Smooth muscle cell (in vitro differentiated cells): Measurements from ENCODE around the gene MPV17. TPM values are rescaled to one million over a fixed set of nuclear protein-coding genes. Genes with fewer than 3 reads are reported as not detected.

Experiments
- DNase-seq: peaks from one replicate; lab custom pipeline; 2025; ENCODE audit not compliant: unreplicated experiment; lab: John Stamatoyannopoulos, UW
- H2AFZ ChIP-seq: fragments of 200-600 bp; sonication (generic); 2 replicates; pipeline ENCODE4 v1.6.0; 2016; ENCODE audit warnings: antibody characterized with exemption, low read depth, mild to moderate bottlenecking
- H3F3A ChIP-seq: fragments of 200-600 bp; sonication (generic); 2 replicates; pipeline ENCODE4 v1.6.0; 2017; ENCODE audit warnings: antibody characterized with exemption, low read depth
- H3K27ac ChIP-seq: fragments of 200-600 bp; sonication (generic); 2 replicates; pipeline ENCODE4 v1.5.1; 2016; ENCODE audit warnings: low read depth, mild to moderate bottlenecking
- H3K27me3 ChIP-seq: fragments of 200-600 bp; sonication (generic); 2 replicates; pipeline ENCODE4 v1.6.1; 2016; ENCODE audit warnings: low read depth, mild to moderate bottlenecking
- H3K36me3 ChIP-seq: fragments of 200-600 bp; sonication (generic); 2 replicates; pipeline ENCODE4 v1.5.1; 2016; ENCODE audit warnings: low read depth
- H3K4me1 ChIP-seq: fragments of 200-600 bp; sonication (generic); 2 replicates; pipeline ENCODE4 v1.5.1; 2016; ENCODE audit warnings: low read depth
- H3K4me2 ChIP-seq: fragments of 200-600 bp; sonication (generic); 2 replicates; pipeline ENCODE4 v1.6.0; 2016; ENCODE audit warnings: mild to moderate bottlenecking
- H3K4me3 ChIP-seq: fragments of 200-600 bp; sonication (generic); 2 replicates; pipeline ENCODE4 v1.5.1; 2016; ENCODE audit warnings: mild to moderate bottlenecking
- H3K79me2 ChIP-seq: fragments of 200-600 bp; sonication (generic); 2 replicates; pipeline ENCODE4 v1.6.0; 2016; ENCODE audit warnings: low read depth, mild to moderate bottlenecking
- H3K9ac ChIP-seq: fragments of 200-600 bp; sonication (generic); 2 replicates; pipeline ENCODE4 v1.6.0; 2016; ENCODE audit warnings: low read depth
- H3K9me3 ChIP-seq: fragments of 200-600 bp; sonication (generic); replicated peaks from 2 replicates; pipeline ENCODE4 v1.5.1; 2016; ENCODE audit warnings: low read depth
- H4K20me1 ChIP-seq: fragments of 200-600 bp; sonication (generic); 2 replicates; pipeline ENCODE4 v1.6.0; 2016; ENCODE audit warnings: low read depth
- WGBS: methylation state at CpG from one replicate; pipeline ENCODE4 v1.1.7; 2016; ENCODE audit warnings: low lambda C conversion rate; 5-methylcytosine and 5-hydroxymethylcytosine counted together
- polyA plus RNA-seq: library from polyadenylated mRNA; unstranded; fragments of >200 nt; fragmentation: Nextera tagmentation; extraction: Ambion mirVana; gene quantifications from 2 replicates; pipeline ENCODE4 v1.2.1, GENCODE V29; 2016
- total RNA-seq: library from RNA; depleted of rRNA; stranded (reverse); fragments of >200 nt; gene quantifications from 2 replicates; pipeline ENCODE4 v1.2.3, GENCODE V29; 2014
- TF ChIP-seq, protein P1 (sequence below): fragments of 200-600 bp; sonication (generic); IDR thresholded peaks from 2 replicates; pipeline ENCODE4 v1.5.1; 2017; ENCODE audit warnings: borderline replicate concordance, mild to moderate bottlenecking, antibody characterized with exemption; ENCODE audit not compliant: insufficient read depth, poor library complexity, severe bottlenecking

Gene MPV17
- total and polyA plus RNA-seq, 2 experiments from 2014 or later: 114 to 117 TPM

DNA sequence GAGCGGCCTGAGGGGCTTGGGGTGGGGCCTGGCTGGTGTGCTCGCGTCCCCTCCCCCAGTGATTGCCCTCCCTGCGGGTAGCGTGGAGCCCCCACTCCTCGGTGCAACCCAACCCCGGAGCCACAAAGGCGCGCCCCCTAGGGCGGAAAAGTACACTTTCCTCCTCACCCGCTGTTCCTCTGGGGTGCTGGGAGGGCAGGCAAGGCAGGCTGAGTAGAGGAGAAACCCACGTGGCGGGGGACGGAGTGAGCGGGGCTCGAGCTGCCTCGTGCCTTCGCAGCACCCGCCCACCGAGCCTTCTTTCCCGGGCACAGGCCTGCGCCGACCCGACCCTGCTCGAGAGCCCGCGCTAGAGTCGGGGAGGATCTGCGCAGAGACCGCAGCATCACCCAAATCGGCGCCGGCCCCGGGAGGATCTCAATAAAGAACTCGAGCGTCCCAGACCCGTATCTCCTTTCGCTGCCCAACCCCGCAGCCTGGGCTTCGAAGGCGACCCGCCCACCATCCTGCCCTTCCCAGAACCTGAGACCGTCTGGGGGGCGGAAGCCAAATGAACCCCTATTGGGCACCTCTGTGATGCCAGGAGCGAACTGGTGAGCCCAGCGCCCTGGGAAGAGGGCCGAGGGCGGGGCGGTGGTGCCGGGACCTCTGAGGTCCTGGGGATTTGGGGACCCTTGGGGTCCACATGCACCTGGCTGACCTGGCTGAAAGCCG is 16.2 kb downstream of the MPV17 start:
- H3K36me3 ChIP-seq: no peaks in the 10 kb centered on the region
- no peak overlapping the region for H3K4me2 ChIP-seq
- H3K27me3 ChIP-seq: peaks cover 48% of the 10 kb centered on the region
- H3K4me1 ChIP-seq: peaks cover 6% of the 10 kb centered on the region
- H3K27ac ChIP-seq: no peak overlapping the region
- no peak overlapping the region for H3K9ac ChIP-seq
- peaks cover 21% of the 10 kb centered on the region for H4K20me1 ChIP-seq
- no peaks in the 10 kb centered on the region for H3K9me3 ChIP-seq
- H2AFZ ChIP-seq: no peak overlapping the region
- no peaks in the 10 kb centered on the region for H3K79me2 ChIP-seq
- no peak for DNase-seq
- WGBS: 21% methylated on average over 49 of the region's 51 CpGs
- TF ChIP-seq, protein P1, sequence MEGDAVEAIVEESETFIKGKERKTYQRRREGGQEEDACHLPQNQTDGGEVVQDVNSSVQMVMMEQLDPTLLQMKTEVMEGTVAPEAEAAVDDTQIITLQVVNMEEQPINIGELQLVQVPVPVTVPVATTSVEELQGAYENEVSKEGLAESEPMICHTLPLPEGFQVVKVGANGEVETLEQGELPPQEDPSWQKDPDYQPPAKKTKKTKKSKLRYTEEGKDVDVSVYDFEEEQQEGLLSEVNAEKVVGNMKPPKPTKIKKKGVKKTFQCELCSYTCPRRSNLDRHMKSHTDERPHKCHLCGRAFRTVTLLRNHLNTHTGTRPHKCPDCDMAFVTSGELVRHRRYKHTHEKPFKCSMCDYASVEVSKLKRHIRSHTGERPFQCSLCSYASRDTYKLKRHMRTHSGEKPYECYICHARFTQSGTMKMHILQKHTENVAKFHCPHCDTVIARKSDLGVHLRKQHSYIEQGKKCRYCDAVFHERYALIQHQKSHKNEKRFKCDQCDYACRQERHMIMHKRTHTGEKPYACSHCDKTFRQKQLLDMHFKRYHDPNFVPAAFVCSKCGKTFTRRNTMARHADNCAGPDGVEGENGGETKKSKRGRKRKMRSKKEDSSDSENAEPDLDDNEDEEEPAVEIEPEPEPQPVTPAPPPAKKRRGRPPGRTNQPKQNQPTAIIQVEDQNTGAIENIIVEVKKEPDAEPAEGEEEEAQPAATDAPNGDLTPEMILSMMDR: no peak
- H3K4me3 ChIP-seq: no peak overlapping the region
- H3F3A ChIP-seq: no peaks in the 10 kb centered on the region

DNA sequence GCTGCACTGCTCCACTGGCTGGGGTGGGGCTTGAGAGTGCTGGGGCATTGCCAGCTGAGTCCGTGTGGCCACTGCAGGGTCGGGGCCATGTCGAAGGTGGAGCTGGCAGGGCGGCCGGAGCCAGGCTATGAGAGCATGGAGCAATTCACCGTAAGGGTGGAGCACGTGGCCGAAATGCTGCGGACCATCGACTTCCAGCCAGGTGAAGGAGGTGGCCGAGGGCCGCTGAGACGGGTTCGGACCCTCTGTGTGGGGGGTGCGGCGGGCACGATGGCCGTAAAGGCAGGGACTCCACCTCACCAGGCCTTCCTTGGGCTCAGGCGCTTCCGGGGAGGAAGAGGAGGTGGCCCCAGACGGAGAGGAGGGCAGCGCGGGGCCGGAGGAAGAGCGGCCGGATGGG is 16.8 kb downstream of the MPV17 start:
- Histone ChIP-seq H3K9me3 (no peaks in the 10 kb centered on the region), H3K27ac (no peak overlapping the region), H3K79me2 (no peaks in the 10 kb centered on the region), H3K4me1 (peaks cover 6% of the 10 kb centered on the region), H3K4me3 (no peak overlapping the region), H2AFZ (no peak overlapping the region), H3K9ac (no peak overlapping the region), H3K4me2 (no peak overlapping the region), H3K27me3 (peaks cover 48% of the 10 kb centered on the region), H3K36me3 (no peaks in the 10 kb centered on the region), H4K20me1 (peaks cover 21% of the 10 kb centered on the region), H3F3A (no peaks in the 10 kb centered on the region)
- DNase-seq: no peak
- TF ChIP-seq, protein P1: no peak
- WGBS: 71% methylated on average over 26 of the region's 26 CpGs

DNA sequence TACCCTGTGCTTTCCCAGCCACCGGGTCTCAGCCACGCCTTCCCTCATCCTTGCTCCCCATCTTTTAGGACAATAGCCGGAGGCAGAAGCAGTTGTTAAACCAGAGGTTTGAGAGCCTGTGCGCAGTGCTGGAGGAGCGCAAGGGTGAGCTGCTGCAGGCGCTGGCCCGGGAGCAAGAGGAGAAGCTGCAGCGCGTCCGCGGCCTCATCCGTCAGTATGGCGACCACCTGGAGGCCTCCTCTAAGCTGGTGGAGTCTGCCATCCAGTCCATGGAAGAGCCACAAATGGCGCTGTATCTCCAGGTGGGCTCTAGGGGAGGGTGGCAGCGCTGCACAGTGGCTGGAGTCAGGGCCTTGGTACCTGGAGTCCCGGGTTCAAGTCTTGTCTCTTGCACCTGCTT is 17.4 kb downstream of the MPV17 start:
- Histone ChIP-seq H3K9ac (no peak overlapping the region), H3K4me1 (peaks cover 6% of the 10 kb centered on the region), H3K36me3 (no peaks in the 10 kb centered on the region), H3K79me2 (no peaks in the 10 kb centered on the region), H3K9me3 (no peaks in the 10 kb centered on the region), H4K20me1 (peaks cover 21% of the 10 kb centered on the region), H2AFZ (no peak overlapping the region), H3K4me3 (no peak overlapping the region), H3F3A (no peaks in the 10 kb centered on the region), H3K27ac (no peak overlapping the region), H3K4me2 (no peak overlapping the region), H3K27me3 (peaks cover 48% of the 10 kb centered on the region)
- 94% methylated on average over 16 of the region's 16 CpGs for WGBS
- TF ChIP-seq, protein P1: no peak
- no peak for DNase-seq

DNA sequence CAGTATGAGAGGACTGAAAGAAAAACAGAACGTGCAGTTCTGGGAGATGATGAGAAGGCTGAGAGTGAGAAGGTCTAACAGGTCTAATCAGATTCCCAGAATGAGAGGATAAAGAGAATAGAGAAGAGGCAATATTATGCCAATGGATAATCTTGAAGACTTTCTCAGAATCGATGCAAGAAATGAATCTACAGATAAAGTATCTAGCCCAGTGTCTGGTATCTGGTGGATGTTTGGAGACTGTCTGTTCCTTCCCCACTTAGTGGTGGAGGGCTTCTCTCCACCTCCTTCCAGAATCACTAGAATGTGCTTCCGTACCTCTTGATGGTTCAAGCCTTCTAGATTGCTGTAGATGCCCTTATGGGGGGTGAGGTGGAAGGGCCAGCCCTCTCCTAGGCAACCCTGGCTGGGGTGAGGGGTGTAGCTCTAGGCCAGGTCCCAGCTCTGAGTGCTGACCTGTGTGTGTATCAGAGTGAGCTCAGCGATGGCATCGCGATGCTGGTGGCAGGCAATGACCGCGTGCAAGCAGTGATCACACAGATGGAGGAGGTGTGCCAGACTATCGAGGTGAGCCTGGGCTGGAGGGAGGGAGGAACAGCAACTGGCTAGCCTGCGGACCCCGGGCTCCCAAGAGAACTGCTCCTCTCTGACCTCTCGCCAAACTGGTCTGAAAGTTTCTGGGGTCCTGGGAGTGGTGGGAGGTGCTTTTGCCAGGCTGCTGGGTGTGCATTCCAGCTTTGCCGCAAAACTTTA is 18.2 kb downstream of the MPV17 start:
- H3K27me3 ChIP-seq: peaks cover 48% of the 10 kb centered on the region
- no peak overlapping the region for H3K27ac ChIP-seq
- WGBS: 91% methylated on average over 13 of the region's 13 CpGs
- no peaks in the 10 kb centered on the region for H3K9me3 ChIP-seq
- DNase-seq: no peak
- TF ChIP-seq, protein P1: no peak
- H3K4me2 ChIP-seq: no peak overlapping the region
- H3K36me3 ChIP-seq: no peaks in the 10 kb centered on the region
- peaks cover 6% of the 10 kb centered on the region for H3K4me1 ChIP-seq
- H2AFZ ChIP-seq: no peak overlapping the region
- no peaks in the 10 kb centered on the region for H3K79me2 ChIP-seq
- H4K20me1 ChIP-seq: peaks cover 21% of the 10 kb centered on the region
- no peaks in the 10 kb centered on the region for H3F3A ChIP-seq
- H3K9ac ChIP-seq: no peak overlapping the region
- H3K4me3 ChIP-seq: no peak overlapping the region
